MM.1S (cell line): ENCODE data around the gene PCDHGA8.

Experiments
- DNase-seq: peaks from one replicate; pipeline ENCODE4 v3.0.0-alpha.2; 2015
- H2AFZ ChIP-seq: fragments of 300-600 bp; sonication (generic); 2 replicates; pipeline ENCODE4 v1.6.0; 2016; ENCODE audit warnings: antibody characterized with exemption, low read length
- H3F3A ChIP-seq: fragments of 300-600 bp; sonication (generic); 2 replicates; pipeline ENCODE4 v1.6.1; 2016; ENCODE audit warnings: mild to moderate bottlenecking, antibody characterized with exemption, low read length, moderate library complexity, mixed read lengths; ENCODE audit not compliant: insufficient read depth
- H3K27ac ChIP-seq: fragments of 300-600 bp; sonication (generic); 2 replicates; pipeline ENCODE4 v1.5.1; 2016; ENCODE audit warnings: mild to moderate bottlenecking, low read length
- H3K27me3 ChIP-seq: fragments of 300-600 bp; sonication (generic); replicated peaks from 2 replicates; pipeline ENCODE4 v1.6.0; 2016; ENCODE audit warnings: low read length; ENCODE audit not compliant: insufficient read depth
- H3K36me3 ChIP-seq: fragments of 300-600 bp; sonication (generic); replicated peaks from 2 replicates; pipeline ENCODE4 v1.6.1; 2016; ENCODE audit warnings: mild to moderate bottlenecking, low read length, mixed read lengths; ENCODE audit not compliant: insufficient read depth
- H3K4me1 ChIP-seq: fragments of 300-600 bp; sonication (generic); 2 replicates; pipeline ENCODE4 v1.6.1; 2016; ENCODE audit warnings: low read length, mixed read lengths
- H3K4me2 ChIP-seq: fragments of 300-600 bp; sonication (generic); 2 replicates; pipeline ENCODE4 v1.6.0; 2016; ENCODE audit warnings: low read depth, low read length
- H3K4me3 ChIP-seq: fragments of 300-600 bp; sonication (generic); 2 replicates; pipeline ENCODE4 v1.5.1; 2016; ENCODE audit warnings: low read length, mixed read lengths
- H3K79me2 ChIP-seq: fragments of 300-600 bp; sonication (generic); 2 replicates; pipeline ENCODE4 v1.6.1; 2016; ENCODE audit warnings: mixed run types, low read length, mixed read lengths
- H3K9ac ChIP-seq: fragments of 300-600 bp; sonication (generic); 2 replicates; pipeline ENCODE4 v1.6.1; 2016; ENCODE audit warnings: low read length, mixed read lengths
- H3K9me2 ChIP-seq: fragments of 300-600 bp; sonication (generic); replicated peaks from 2 replicates; pipeline ENCODE4 v1.6.1; 2016; ENCODE audit warnings: mild to moderate bottlenecking, low read length, mixed read lengths; ENCODE audit not compliant: insufficient read depth
- H3K9me3 ChIP-seq: fragments of 300-600 bp; sonication (generic); replicated peaks from 2 replicates; pipeline ENCODE4 v1.6.1; 2016; ENCODE audit warnings: mild to moderate bottlenecking, low read length, mixed read lengths; ENCODE audit not compliant: insufficient read depth
- H4K20me1 ChIP-seq: fragments of 300-600 bp; sonication (generic); 2 replicates; pipeline ENCODE4 v1.6.1; 2016; ENCODE audit warnings: mild to moderate bottlenecking, low read length, moderate library complexity, mixed read lengths; ENCODE audit not compliant: insufficient read depth
- CTCF ChIP-seq: fragments of 300-600 bp; sonication (generic); IDR thresholded peaks from 2 replicates; pipeline ENCODE4 v1.5.1; 2016; ENCODE audit warnings: antibody characterized with exemption, low read length, mixed read lengths
- EZH2 ChIP-seq: fragments of 300-600 bp; sonication (generic); optimal IDR thresholded peaks from 2 replicates; pipeline ENCODE3; 2017; ENCODE audit warnings: low read depth, mild to moderate bottlenecking, antibody characterized with exemption, low read length, mixed read lengths
- EZH2phosphoT487 ChIP-seq: fragments of 300-600 bp; sonication (generic); IDR thresholded peaks from 2 replicates; pipeline ENCODE4 v1.6.1; 2018; ENCODE audit warnings: antibody characterized with exemption, low read length

PCDHGA8 gene

GRCh38 chr5:141409598-141410306 lies 17.3 kb downstream of the PCDHGA8 start:
- Histone ChIP-seq H3K27ac (no peak overlapping the region), H3K4me2 (no peak overlapping the region), H3K9me2 (no peaks in the 10 kb centered on the region), H3K27me3 (peaks cover 14% of the 10 kb centered on the region), H2AFZ (no peak overlapping the region), H3K4me1 (no peaks in the 10 kb centered on the region), H3K36me3 (no peaks in the 10 kb centered on the region; the same call in 1 of the 2 replicates), H3K79me2 (no peaks in the 10 kb centered on the region), H3K9ac (no peak overlapping the region), H3F3A (no peaks in the 10 kb centered on the region), H3K9me3 (no peaks in the 10 kb centered on the region), H3K4me3 (no peak overlapping the region), H4K20me1 (no peaks in the 10 kb centered on the region)
- TF ChIP-seq EZH2phosphoT487 (no peak), EZH2 (no peak), CTCF (no peak)
- no peak for DNase-seq

- H3K27me3 ChIP-seq: peaks cover 14% of the 10 kb centered on the region
- no peaks in the 10 kb centered on the region for H4K20me1 ChIP-seq
- TF ChIP-seq CTCF (no peak), EZH2phosphoT487 (no peak), EZH2 (no peak)
- no peaks in the 10 kb centered on the region for H3K79me2 ChIP-seq
- no peaks in the 10 kb centered on the region for H3K9me2 ChIP-seq
- H3K4me2 ChIP-seq: no peak overlapping the region
- no peaks in the 10 kb centered on the region for H3K9me3 ChIP-seq
- no peak overlapping the region for H2AFZ ChIP-seq
- H3K36me3 ChIP-seq: no peaks in the 10 kb centered on the region; the same call in 1 of the 2 replicates
- no peaks in the 10 kb centered on the region for H3K4me1 ChIP-seq
- DNase-seq: no peak
- H3K9ac ChIP-seq: no peak overlapping the region
- H3K4me3 ChIP-seq: no peak overlapping the region
- H3F3A ChIP-seq: no peaks in the 10 kb centered on the region
- no peak overlapping the region for H3K27ac ChIP-seq
These were observed 19.1 kb downstream of the PCDHGA8 start for GRCh38 chr5:141411575-141411974.

GRCh38 chr5:141412854-141413539 lies 20.6 kb downstream of the PCDHGA8 start, which contains the start of gene PCDHGA10:
Gene PCDHGA10 (plus strand): TSS chr5:141412987. CDS start chr5:141413176, 189 bp downstream.
- Histone ChIP-seq H3K27me3 (peaks cover 14% of the 10 kb centered on the region), H4K20me1 (no peaks in the 10 kb centered on the region), H3K27ac (no peak within 1 kb of the TSS), H3K36me3 (no peaks in the 10 kb centered on the region), H3K4me2 (peak within 1 kb of the TSS; percentile 57), H3K4me3 (peak within 1 kb of the TSS; percentile 55), H3K9ac (no peak within 1 kb of the TSS), H2AFZ (peak within 1 kb of the TSS; percentile 54), H3K79me2 (no peaks in the 10 kb centered on the region), H3K9me2 (no peaks in the 10 kb centered on the region), H3F3A (no peaks in the 10 kb centered on the region), H3K4me1 (no peaks in the 10 kb centered on the region), H3K9me3 (no peaks in the 10 kb centered on the region)
- peak; percentile 80 for DNase-seq
- TF ChIP-seq CTCF: peak; percentile 73
- TF ChIP-seq EZH2phosphoT487: no peak
- TF ChIP-seq EZH2: no peak
